NCI-H187 treated with DMSO at 0.1 percent for 48 hours (cell line): Measurements from ENCODE around the gene LMNA.
"Not testable (repeated sequence)": the region's sequence is repeated elsewhere in the genome, so short reads cannot be mapped to it uniquely, and the experiment has no call there.

Source experiments
- DNase-seq: peaks from one replicate; lab custom pipeline; 2025; lab: John Stamatoyannopoulos, UW

The LMNA gene

GRCh38 chr1:156114101-156114918, at the start of gene LMNA:
Gene LMNA (plus strand): TSS chr1:156114711. CDS start chr1:156114919, 208 bp downstream.
- DNase-seq, result peak; percentile 52

GRCh38 chr1:156065212-156065611, 49.3 kb upstream of the LMNA start:
- no peak for DNase-seq

DNA sequence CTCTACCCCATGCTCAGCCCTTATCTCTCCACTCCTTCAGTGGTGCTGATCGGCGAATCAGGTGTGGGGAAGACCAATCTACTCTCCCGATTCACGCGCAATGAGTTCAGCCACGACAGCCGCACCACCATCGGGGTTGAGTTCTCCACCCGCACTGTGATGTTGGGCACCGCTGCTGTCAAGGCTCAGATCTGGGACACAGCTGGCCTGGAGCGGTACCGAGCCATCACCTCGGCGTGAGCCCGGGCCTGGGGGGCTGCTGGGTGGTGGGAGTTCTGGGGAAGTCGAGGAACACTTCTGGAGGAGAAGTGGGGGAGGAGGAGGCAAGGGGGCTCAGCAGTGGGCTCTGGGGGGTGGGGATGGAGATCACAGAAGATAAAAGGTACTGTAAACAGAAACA, 48.6 kb upstream of the LMNA start:
- no peak for DNase-seq

GRCh38 chr1:156067262-156067661, 47.2 kb upstream of the LMNA start:
- no peak for DNase-seq

DNA sequence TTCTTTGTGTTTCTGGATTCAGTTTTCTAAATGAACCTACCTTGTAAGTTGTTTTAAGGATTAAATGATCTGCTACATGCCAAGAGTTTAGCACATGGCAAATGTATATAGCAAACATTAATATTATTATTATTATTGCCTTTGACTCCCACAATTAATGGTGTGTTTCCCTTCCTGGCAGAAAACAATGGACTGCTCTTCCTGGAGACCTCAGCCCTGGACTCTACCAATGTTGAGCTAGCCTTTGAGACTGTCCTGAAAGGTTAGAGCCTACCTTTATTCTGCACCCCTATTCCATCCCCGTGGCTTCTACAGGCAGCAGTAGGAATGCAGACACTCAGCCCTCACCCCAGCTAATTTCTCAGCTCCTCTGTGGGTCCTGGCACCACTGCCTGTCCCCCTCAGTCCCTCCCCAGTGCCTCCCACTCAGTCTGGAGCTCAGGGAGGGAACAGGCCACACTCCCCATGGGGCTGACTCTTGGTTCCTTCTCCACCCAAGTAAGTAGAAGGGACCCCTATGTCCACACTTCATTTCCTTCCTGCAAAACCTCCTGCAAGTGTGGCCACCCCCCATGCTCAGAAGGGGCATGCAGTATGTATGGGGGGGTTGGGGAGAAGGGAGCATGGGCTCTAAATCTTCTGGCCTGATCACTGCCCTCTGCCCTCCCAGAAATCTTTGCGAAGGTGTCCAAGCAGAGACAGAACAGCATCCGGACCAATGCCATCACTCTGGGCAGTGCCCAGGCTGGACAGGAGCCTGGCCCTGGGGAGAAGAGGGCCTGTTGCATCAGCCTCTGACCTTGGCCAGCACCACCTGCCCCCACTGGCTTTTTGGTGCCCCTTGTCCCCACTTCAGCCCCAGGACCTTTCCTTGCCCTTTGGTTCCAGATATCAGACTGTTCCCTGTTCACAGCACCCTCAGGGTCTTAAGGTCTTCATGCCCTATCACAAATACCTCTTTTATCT, 44.7 kb upstream of the LMNA start:
- DNase-seq, result no peak

GRCh38 chr1:156070548-156070947, 44.0 kb upstream of the LMNA start:
- DNase-seq, result no peak

- not testable (repeated sequence) for DNase-seq
Observed at GRCh38 chr1:156071332-156071816, 43.1 kb upstream of the LMNA start.

DNA sequence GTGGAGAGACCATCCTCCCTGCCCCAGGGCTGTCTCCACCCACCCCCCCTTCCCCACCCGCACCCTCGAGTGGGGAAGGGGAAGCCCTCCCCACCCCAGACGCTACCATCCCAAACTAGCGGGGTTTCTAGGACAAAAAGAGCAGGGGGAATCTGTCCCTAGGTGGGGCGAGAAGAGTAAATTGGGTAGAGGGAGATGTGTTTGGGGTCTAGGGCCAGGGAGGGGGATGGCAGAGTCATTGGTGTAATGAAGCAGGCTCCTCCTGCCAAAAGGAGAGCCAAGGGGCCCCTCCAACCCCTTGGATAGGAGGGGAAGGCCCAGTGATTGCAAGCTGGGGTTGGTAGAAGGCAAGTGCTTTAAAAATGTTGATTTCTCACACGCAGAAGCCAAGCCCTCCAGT, 42.3 kb upstream of the LMNA start:
- no peak for DNase-seq

GRCh38 chr1:156073110-156073687, 41.3 kb upstream of the LMNA start:
- DNase-seq, result no peak

DNA sequence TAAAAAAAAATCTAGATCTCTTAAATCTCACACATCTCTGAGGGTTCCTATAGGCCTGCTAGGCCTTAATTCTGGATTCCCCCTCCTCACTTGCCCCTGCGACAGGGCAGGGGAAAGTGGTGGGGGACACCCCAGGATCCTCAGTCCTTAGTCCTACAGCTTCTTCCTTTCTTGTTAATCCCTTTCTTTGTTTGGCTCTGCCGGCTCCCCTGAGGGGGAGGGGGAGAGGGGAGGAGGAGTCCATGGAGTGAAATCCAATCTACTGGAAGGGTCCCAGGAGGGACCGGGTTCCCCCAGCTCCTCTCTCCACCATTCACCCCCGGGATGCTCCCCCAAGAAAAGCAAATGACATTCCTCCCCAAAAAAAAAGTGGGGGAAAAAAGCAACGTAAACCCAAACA, 40.8 kb upstream of the LMNA start:
- no peak for DNase-seq

- DNase-seq, result no peak
Observed at GRCh38 chr1:156074661-156075060, 39.9 kb upstream of the LMNA start.

GRCh38 chr1:156075162-156075561, 39.3 kb upstream of the LMNA start:
- no peak for DNase-seq

GRCh38 chr1:156075775-156076204, 38.7 kb upstream of the LMNA start:
- no peak for DNase-seq

DNA sequence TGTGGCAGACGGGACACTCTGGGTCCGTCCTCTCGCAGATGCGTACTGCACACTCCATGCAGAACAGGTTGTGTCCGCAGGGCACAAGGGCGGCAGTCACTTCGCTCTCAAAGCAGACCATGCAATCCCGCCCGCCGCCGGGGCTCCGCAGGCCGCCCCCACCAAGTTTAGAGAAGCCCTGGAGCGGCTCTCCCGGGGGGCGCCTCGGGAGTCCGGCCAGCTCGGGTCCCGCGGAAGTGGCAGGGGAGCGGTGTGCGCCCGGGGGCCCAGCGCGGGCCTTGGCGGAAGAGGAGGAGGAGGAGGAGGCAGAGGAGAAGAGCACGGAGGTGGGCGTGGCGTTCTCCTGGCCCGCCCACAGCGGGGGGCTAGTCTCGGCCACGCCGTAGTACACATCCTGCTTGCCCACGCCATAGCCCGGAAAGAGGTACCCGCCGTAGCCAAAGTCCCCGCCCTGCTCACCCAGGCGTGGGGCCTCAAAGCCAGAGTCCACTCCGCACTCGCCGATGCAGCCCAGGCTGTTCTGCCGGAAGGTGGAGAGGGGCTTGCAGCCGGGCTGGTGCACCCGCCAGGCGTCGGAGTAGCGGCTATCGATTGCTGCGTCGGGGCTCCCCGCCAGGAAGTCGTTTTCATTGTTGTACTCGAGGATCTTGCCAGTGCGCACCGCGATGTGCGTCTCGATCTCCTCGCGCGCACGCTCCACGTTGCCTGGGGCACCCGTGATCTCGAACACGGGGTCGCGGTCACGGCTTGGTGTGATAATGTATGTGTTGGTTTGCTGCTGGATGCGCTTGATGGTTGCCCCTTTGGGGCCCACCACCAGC, 37.7 kb upstream of the LMNA start:
- DNase-seq, result no peak

DNA sequence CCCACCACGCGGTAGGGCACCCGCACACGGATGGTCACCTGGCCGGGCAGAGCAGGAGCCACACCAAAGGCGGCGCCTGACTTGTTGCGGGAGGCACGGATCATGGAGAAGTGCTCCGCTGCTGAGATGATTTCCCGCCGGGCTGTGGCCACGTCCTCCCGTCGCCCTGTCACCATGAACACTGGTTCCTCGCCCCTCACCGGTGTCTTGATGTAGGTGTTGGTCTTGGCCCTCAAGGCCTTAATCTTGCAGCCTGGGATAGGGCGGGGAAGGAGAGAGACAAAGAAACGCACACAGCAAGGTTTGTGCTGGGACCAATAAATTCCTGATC, 37.1 kb upstream of the LMNA start:
- no peak for DNase-seq

DNA sequence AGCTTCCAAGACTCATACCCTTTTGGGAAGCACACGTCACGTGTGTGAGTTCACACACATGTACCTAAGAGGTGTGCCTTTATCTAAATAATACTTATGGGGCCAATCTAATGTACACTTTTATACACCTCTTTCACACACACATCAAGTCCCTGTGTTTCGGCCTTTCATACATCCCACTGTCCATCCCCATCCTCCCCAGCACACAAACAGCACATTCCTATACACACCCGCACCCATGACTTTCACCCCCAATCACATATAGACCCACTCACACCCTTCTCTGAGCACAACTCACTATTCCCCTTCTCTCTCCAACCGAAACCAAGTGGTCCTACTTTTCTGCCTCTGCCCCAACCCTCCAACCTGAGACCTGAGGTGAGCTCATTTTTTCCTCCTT, 35.8 kb upstream of the LMNA start:
- no peak for DNase-seq

- DNase-seq, result no peak
Observed at GRCh38 chr1:156079762-156080161, 34.7 kb upstream of the LMNA start.

DNA sequence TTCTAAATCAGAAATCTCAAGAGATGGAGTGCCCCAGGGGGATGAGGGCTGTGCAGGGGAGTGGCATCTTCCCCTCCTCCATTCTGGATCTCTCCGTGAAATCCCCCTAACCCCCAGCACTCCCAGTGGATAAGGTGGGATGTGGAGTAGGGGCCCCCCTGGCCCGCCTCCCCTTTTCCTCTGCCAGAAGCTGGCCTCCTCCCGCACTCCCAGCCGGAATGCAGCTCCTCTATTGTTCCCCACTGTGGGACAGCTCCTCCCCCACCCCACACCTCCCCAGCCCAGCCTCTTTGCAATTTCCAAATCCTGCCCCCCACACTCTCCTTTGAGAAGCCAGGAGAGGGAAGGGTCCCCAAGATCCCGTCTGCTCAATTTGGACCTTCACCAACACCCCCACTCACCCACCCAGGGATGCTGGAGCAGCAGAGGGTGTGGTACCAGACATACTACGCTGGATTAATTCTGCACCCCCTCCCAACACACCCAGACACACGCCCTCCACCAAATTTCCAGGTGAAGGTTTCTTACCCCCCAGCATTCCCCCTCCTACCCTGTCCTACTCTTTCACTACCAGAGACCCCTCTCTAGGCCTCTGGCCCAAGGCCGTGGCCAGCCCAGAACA, 34.2 kb upstream of the LMNA start:
- DNase-seq, result no peak

DNA sequence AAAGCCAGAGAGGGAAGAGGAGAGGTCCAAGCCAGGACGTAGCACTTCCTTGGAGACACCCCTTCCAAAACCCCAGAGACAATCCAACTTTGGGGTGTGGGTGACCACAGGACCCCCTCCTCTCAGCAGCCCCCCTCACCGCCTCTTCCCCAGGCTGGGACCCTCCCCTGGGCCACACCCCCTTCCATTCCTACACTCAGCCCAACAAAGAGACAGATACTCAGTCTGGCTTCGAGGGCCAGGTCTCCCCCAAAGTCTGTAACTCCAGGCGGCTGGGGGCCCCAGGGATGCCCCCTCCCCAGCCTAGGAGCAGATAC, 33.7 kb upstream of the LMNA start:
- DNase-seq, result no peak

DNA sequence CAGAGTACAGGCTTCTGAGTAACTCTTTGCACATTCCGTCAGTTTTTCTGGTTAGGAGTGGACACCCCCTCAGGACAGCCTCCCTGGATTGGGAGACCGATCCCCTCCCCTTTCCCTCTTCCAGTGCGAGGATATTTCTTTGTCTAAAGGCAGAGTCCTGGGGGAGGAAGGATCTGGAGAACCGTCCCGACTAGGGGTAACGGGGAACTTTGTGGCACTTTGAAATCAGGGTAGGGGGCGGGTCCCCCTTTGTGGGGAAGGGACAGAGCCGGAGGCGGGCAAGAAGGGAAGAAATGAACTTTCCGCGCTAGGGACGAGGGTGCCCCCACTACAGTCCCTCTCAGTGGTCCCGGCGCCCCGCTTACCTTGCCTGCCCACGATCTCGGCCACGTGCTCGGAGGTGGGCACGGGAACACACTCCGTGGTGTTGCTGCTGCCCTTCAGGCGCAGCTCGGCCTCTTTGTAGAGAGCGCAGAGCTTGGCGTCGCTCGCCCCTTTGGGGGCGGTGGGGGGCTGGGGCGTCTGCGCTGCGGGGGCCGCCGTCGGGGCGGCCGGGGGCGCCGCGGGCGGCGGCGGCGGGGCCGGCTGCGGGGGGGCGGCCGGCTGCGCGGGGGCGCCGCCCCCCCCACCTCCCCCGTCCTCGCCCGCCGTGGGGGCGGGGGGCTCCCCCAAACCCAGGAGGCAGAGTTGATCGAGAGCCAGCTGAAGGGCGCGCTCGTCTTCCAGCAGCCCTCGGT, 33.2 kb upstream of the LMNA start:
- DNase-seq, result no peak

- no peak for DNase-seq
Observed at GRCh38 chr1:156081917-156082308, 32.6 kb upstream of the LMNA start.
